ENCODE results near the gene MAP7. TPM values are rescaled to one million over a fixed set of nuclear protein-coding genes. Genes with fewer than 3 reads are reported as not detected.

Gene MAP7
- total and polyA plus RNA-seq, 7 donors = 1.2 to 33.5 (median 3.3) TPM

DNA sequence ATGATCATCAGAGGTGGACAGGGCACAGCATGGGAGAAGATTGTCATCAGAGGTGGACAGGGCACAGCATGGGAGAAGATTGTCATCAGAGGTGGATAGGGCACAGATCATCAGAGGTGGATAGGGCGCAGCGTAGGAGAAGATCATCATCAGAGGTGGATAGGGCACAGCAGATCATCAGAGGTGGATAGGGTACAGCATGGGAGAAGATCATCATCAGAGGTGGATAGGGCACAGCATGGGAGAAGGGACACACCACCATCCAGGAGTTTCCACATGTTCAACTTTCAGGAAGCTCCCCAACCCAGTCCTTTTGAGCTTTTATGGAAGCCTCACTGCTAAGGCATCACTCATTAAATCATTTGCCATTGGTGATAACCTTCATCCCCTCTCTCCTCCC lies 104.1 kb downstream of the MAP7 start:
- H3K4me3 ChIP-seq = no peak overlapping the region
- no peaks in the 10 kb centered on the region for H3K36me3 ChIP-seq
- no peaks in the 10 kb centered on the region for H3K4me1 ChIP-seq
- WGBS, 2 donors = 96 to 98% methylated on average over 2 of the region's 2 CpGs
- no peak overlapping the region for H3K27ac ChIP-seq
- H3K9me3 ChIP-seq = peaks cover 0 to under 1% (median 0%) of the 10 kb centered on the region in 4 donors
- H3K27me3 ChIP-seq = no peaks in the 10 kb centered on the region
- no peak for TF ChIP-seq POLR2A (IDR thresholded peaks at IDR 0.05)
- TF ChIP-seq, protein P1, sequence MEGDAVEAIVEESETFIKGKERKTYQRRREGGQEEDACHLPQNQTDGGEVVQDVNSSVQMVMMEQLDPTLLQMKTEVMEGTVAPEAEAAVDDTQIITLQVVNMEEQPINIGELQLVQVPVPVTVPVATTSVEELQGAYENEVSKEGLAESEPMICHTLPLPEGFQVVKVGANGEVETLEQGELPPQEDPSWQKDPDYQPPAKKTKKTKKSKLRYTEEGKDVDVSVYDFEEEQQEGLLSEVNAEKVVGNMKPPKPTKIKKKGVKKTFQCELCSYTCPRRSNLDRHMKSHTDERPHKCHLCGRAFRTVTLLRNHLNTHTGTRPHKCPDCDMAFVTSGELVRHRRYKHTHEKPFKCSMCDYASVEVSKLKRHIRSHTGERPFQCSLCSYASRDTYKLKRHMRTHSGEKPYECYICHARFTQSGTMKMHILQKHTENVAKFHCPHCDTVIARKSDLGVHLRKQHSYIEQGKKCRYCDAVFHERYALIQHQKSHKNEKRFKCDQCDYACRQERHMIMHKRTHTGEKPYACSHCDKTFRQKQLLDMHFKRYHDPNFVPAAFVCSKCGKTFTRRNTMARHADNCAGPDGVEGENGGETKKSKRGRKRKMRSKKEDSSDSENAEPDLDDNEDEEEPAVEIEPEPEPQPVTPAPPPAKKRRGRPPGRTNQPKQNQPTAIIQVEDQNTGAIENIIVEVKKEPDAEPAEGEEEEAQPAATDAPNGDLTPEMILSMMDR (IDR thresholded peaks at IDR 0.05) = no peak
- TF ChIP-seq POLR2AphosphoS5 (IDR thresholded peaks at IDR 0.05) = no peak
- TF ChIP-seq EP300 (IDR thresholded peaks at IDR 0.05) = no peak
- intact Hi-C loops (cut with DNase I) = no loop called here
- DNase-seq = no peak

DNA sequence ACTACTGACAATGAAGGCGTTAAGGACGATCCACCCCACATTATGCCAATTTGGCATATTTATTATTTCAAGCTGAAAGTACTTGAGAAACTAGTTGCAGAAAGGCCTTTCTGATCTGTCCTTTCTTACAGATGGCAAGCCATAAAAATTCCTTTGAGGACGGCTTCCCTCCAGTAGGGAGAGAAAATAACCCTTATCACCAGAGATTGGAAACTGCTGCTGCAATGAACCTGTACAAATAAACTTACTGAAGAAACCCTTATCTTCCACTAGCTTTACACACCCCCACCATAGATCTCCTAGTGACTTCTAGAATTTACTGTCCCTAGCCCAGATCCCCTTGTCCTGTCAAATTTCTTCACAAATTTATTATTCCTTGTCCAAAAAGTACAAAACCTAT lies 105.2 kb downstream of the MAP7 start:
- TF ChIP-seq, protein P1 (IDR thresholded peaks at IDR 0.05) = no peak
- TF ChIP-seq EP300 (IDR thresholded peaks at IDR 0.05) (no peak), POLR2AphosphoS5 (IDR thresholded peaks at IDR 0.05) (no peak), POLR2A (IDR thresholded peaks at IDR 0.05) (no peak)
- no peaks in the 10 kb centered on the region for H3K36me3 ChIP-seq
- H3K27me3 ChIP-seq = no peaks in the 10 kb centered on the region
- no peaks in the 10 kb centered on the region for H3K9me3 ChIP-seq
- H3K27ac ChIP-seq = no peak overlapping the region
- intact Hi-C loops (cut with DNase I) = no loop called here
- no peaks in the 10 kb centered on the region for H3K4me1 ChIP-seq
- WGBS, 2 donors = 12 to 56% methylated on average over 3 of the region's 3 CpGs
- DNase-seq = no peak
- H3K4me3 ChIP-seq = no peak overlapping the region

DNA sequence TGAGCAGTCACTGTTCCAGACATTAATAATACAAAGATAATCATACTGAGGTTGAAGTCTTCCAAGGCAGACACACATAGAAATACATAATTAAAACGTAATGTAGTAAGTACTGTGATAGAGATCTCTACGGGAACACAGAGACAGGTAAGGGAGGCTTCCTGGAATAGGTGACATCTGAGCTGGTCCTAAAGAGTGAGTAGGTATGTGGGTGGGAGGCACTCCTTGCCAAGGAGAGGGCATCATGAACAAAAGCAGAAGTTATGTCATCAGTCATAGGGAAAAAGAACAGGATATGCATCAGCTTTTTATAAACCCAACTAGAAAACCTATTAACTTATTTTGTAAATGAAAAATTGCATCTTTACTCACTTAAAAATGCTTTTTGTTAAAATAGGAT lies 110.0 kb downstream of the MAP7 start:
- no peaks in the 10 kb centered on the region for H3K4me1 ChIP-seq
- WGBS, 2 donors = 23 to 64% methylated on average over 2 of the region's 2 CpGs
- no peaks in the 10 kb centered on the region for H3K27me3 ChIP-seq
- H3K27ac ChIP-seq = no peak overlapping the region
- no peaks in the 10 kb centered on the region for H3K9me3 ChIP-seq
- H3K36me3 ChIP-seq = no peaks in the 10 kb centered on the region
- intact Hi-C loops (cut with DNase I) = no loop called here
- no peak for DNase-seq
- no peak overlapping the region for H3K4me3 ChIP-seq
- TF ChIP-seq, protein P1 (IDR thresholded peaks at IDR 0.05) = no peak
- TF ChIP-seq POLR2A (IDR thresholded peaks at IDR 0.05) (no peak), POLR2AphosphoS5 (IDR thresholded peaks at IDR 0.05) (no peak), EP300 (IDR thresholded peaks at IDR 0.05) (no peak)

DNA sequence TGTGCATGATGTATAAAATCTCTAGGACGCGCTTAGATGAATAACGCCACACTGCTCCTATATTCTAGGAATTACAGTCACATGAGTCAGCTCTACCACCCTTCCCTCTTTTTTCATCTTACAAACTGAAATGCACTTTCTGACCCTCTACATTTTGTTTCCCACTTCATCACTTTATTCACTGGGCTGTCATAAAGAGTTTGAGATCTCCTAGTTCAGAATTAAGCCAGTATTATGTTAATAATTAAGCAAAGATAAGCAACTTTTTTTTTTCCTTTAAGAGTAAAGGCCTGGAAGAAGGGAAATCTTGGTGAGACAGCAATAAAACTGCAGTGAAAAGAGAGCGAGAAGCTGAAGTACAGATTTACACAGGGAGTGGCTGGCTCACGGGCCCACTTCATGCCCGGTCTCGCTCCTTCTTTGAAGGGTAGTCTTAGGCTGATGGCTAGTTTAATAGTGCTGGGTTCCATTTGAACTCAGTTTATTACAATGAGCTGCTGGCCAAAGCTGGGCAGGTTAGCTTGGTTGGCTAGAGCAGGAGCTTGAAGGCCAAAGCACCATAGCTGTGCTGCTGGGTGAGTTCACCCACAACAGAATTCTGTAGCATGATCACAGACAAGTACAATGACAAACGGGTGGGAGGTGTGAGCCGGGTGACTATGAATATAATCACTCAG lies 110.6 kb downstream of the MAP7 start:
- Histone ChIP-seq H3K9me3 (no peaks in the 10 kb centered on the region), H3K4me1 (no peaks in the 10 kb centered on the region), H3K27me3 (no peaks in the 10 kb centered on the region), H3K36me3 (no peaks in the 10 kb centered on the region), H3K27ac (no peak overlapping the region), H3K4me3 (no peak overlapping the region)
- intact Hi-C loops (cut with DNase I) = no loop called here
- TF ChIP-seq POLR2AphosphoS5 (IDR thresholded peaks at IDR 0.05) = no peak
- TF ChIP-seq, protein P1 (IDR thresholded peaks at IDR 0.05) = no peak
- TF ChIP-seq POLR2A (IDR thresholded peaks at IDR 0.05) = no peak
- TF ChIP-seq EP300 (IDR thresholded peaks at IDR 0.05) = no peak
- no peak for DNase-seq
- 16 to 68% methylated on average over 9 of the region's 9 CpGs for WGBS, 2 donors

DNA sequence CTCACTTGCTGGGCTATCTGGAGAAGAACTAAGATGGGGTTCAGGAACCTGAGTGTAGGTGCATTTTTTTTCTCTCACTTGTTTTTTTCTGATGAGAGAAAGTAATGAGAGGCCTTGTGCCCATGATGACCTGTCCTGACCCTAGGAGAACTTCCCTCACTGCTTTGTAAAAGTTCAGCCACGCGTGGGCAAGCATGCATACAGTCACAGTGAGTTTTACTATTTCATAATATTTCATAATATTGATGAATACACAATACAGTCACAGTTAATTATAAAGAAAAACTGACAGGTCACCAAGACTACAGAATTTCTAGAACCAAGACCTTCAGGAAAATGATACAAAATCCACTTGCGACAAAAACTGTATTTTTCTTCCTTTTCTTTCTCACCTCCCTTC lies 111.8 kb downstream of the MAP7 start:
- Histone ChIP-seq H3K27me3 (no peaks in the 10 kb centered on the region), H3K4me1 (no peaks in the 10 kb centered on the region), H3K36me3 (no peaks in the 10 kb centered on the region), H3K4me3 (no peak overlapping the region), H3K27ac (no peak overlapping the region), H3K9me3 (no peaks in the 10 kb centered on the region)
- DNase-seq = no peak
- WGBS, 2 donors = 65 to 72% methylated on average over 3 of the region's 3 CpGs
- intact Hi-C loops (cut with DNase I) = no loop called here
- TF ChIP-seq POLR2AphosphoS5 (IDR thresholded peaks at IDR 0.05) = no peak
- TF ChIP-seq POLR2A (IDR thresholded peaks at IDR 0.05) = no peak
- TF ChIP-seq EP300 (IDR thresholded peaks at IDR 0.05) = no peak
- TF ChIP-seq, protein P1 (IDR thresholded peaks at IDR 0.05) = no peak
